ENCODE measurements around the gene HOXB5.

HOXB5 gene

DNA sequence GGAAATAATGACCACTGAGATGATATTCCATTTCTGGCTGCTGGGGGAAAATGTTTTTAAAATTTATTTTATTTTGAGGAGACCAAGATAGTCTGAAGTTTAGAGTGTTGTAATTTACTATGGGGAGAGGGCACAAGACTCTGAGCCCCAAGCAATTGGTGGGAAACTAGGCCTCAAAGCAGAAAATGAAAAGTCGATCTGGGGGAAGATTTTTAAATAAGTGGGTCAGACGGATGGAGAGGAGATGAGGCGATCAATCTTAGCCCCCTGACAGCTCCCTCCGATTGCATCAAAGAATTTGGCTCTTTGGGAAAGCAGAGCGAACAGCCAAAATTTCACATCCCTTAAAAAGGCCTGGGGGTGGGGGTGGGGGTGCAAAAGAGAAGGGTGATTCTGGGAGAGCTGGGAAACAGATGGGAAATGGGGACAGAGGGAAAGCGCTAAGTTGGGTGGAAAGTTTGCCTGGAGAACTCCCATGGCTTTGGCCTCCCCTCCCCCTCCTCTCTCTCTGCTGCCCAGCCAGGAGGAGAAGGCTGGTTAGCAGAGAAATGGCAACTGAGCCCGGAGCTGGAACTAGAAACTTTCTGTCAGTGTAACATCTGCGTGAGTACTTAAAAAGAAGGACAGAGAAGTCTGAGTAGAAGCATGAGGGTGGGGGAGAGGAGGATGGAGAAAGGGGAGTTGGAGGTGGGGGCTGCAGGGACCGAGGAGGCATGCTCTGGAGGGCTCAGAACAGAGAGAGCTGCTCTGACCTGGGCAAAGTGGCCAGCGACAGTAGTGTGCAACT, 47.2 kb downstream of the HOXB5 start:
- DNase-seq, result no peak

DNA sequence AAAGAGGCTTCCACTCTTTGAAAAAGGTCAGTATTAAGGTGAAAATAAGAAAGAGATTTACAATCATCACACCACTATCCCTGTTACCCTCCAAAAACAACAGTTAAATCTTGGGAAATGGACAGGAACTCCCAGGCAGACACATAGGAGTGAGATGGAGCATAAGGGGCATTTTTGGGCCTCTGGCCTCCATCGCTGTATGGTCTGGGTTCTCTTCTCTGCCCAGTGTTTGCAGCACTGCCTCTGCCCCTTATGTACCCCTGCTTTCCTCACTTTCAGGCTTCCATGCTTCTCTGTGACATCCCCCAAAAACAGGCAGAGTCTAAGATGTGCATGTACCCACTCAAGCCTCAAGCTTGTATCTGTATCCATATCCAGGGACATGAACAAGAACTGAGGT, 48.0 kb downstream of the HOXB5 start:
- DNase-seq, result no peak

DNA sequence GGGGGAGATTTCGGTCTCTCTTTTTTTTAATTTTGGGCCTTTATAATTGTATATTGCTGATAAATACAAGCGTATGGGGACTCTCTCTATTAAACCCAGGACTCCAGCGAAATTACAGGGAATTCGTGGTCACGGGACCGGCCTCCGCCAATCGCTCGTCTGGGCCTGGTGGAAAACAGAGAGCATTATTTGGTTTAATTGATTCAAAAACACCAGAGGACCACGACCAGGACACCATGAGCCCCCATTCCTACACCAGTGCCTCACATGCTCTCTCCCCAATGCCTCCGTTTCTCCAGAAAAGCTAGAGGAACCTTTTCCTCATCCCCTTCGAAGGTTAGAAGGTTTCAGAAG, 48.6 kb downstream of the HOXB5 start, which contains the start of gene HOXB2:
Gene HOXB2, minus strand, starts transcription at position 88 of the 354 bp plus-strand sequence. CDS start 198 bp downstream, outside the sequence.
- DNase-seq, result peak; percentile 44

DNA sequence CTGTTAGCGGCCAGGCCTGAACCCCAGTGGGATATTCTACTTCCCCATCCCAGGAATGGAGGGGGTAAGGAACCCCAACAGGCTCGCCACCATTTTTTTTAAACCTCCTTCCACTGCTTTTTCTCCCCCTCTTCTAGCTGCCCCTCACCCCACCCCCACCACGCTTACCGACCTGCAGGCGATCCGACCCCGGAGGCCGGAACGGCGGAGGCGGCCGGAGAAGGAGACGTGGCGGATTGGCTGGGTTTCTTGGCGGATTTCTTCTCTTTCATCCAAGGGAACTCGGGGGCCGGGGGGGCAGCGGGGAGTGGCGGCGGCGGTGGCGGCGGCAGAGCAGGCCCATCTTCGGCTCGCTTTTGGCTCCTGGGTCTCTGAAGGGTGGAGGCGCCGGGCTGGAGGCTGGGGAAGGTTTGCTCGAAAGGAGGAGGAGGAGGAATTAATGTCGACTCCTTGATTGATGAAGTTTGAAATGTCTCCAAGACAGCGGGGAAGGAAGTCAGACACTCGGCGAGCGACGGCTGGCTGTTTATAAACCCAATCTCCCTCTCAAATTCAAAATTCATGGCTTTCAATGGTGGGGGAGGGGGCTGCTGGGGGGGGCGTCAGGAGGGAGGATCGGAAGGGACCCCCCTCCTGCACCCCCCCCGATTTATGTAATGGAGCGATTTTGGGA, 49.1 kb downstream of the HOXB5 start:
- DNase-seq, result no peak

DNA sequence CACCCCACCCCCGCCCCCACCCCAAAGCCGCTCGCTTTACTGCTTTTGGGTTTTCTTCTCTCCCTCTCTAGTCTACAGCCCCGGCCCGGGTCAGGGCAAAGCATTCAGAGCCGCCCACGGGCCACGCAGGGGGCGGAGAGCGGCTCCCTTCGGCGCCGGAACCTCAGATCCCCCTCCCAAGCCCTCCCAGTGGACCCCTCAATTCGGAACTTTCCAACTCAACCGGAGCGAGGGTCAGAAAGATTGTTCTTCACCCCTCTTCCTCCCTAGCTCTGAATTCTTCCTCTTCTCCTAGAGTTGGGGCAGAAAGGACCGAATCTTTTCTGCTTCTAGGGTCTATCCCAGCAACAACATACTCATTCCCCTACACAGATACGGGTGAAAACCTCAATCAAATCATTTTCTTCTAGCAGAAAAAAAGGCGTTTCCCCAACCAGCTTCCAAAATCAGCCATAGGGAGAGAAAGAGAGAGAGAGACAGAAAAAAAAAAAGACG, 49.7 kb downstream of the HOXB5 start:
- DNase-seq, result no peak

DNA sequence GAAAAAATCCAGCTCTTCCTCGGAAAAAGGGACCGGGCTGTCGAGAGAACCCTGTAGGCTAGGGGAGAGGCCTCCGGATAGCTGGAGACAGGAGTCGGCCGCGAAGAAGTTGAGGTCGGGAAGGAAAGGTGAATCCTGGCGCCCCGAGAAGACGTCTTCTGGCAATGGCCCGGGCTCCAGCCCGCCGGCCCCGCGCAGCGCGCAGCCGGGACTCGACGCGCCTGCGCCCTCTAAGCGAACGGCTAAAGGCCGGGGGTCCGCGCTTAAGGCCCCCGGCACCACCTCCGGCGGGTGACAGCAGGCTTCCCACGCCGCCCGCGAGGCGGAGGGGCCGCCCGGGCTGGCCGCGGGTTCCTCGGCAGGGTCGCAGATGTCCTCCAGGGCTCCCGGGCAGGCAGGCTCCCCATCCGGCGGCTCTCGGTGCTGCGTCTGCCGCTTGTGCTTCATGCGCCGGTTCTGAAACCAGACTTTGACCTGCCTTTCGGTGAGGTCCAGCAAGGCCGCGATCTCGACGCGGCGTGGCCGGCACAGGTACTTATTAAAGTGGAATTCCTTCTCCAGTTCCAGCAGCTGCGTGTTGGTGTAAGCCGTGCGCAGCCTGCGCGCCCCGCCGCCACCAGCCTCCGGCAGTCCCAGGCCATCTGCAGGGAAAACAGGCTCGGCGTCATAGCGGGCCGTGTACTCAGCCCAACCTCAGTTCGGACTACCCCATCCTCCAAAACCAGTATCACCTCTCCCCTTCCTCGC, 50.3 kb downstream of the HOXB5 start:
- DNase-seq, result no peak

DNA sequence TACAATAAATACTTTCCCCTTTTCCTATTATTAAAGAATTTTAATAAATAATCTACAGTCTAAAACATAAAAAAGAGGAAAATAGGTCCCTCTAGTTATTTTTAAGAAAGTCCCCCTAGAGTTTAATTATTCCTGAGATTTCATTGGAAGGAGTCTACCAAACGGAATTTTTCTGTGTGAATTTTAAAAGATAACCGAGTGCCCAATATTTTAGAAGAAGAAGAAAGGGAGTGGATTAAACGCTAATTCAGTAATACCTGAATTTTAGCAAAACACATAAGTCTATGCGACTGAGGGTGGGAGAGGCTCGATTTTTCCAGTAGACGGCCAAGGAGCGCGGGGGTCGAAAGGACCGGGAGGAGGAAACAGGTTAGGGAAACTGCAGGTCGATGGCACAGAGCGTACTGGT, 50.9 kb downstream of the HOXB5 start:
- no peak for DNase-seq

DNA sequence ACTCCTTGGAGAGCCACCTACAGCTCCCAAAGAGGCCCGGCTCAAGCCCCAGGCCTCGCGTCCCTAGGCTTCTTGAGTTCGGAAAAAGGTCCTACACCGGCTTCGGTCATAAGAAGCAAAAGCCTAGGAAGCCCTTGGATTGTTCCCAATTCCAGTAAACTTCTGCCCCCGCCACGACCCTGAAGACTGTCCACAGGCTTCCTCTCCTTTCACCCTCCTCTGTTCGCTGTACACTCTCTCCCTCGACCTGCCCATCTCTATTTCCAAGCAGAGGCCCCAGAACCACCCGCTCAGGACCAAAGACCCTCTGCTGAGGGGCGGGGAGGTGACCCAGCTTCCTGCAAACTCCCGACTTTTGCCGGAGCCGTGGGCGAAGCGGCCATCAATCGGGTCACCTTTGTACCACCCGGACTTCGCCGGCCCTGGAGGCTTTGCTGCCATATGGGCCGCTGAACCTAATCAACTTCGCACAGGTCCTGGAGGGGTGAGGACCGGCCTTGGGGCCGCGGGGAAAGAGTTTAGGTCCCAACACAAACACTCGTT, 51.4 kb downstream of the HOXB5 start:
- DNase-seq, result no peak

DNA sequence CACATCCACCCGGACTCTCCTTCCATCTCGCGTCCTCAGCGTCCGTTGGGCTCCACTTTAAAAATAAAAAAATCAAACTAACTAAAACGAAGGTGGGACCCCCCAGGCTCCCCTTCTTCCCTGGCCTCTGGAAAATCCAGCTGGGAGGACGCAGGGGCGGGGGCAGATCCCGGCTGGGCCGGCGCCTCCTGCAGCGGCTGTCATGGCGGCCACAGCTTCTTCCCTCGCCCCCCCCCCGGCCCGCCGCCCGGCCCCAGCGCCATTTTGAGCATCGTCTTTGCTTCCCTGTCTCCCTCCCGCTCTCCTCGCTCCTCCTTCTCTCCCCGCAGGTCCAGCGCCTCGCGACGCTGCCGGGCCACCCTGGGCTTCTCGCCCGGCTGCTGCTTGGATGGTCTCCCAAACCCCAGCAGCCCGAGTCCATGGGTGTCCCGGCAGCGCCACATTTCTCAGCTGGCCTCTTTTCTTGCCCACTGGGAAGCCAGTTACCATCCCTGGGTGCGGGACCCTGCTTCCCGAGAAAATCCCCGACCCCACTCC, 51.9 kb downstream of the HOXB5 start:
- no peak for DNase-seq

All from NCI-H2107 (cell line).